ENCODE measurements around the gene PIK3CG. TPM values are rescaled to one million over a fixed set of nuclear protein-coding genes. Genes with fewer than 3 reads are reported as not detected.

PIK3CG gene
- total RNA-seq, 1 donor from 2014 or later = 0.82 TPM

DNA sequence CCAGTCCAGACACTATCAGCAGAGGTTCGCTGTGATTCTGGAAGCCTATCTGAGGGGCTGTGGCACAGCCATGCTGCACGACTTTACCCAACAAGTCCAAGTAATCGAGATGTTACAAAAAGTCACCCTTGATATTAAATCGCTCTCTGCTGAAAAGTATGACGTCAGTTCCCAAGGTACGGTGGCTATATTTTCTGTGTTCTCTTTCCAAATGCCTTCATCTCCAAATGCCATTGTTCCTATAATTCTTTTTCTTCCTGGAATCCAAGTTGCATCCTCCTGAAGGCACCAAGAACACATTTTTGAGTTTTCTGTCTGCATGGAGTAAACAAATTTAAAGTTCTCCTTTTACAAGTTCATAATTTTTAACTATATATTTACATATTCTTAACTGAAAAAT lies 7.7 kb downstream of the PIK3CG start:
- Histone ChIP-seq H3K9me3 (ENCODE audit: insufficient read depth, low read depth, low read length) (peaks cover 3% of the 10 kb centered on the region), H3K79me2 (ENCODE audit: insufficient read depth, low read length) (no peaks in the 10 kb centered on the region), H3K27ac (ENCODE audit: low read depth, low read length) (no peak overlapping the region), H3K27me3 (ENCODE audit: insufficient read depth, low read length) (no peaks in the 10 kb centered on the region), H4K20me1 (ENCODE audit: insufficient read depth, low read length) (no peaks in the 10 kb centered on the region), H3K9ac (ENCODE audit: low read length) (no peak overlapping the region), H3K4me3 (ENCODE audit: insufficient read depth, low read depth, low read length) (no peak overlapping the region), H2AFZ (ENCODE audit: low read depth, low read length) (no peak overlapping the region), H3K4me1 (ENCODE audit: insufficient read depth, low read length) (no peaks in the 10 kb centered on the region), H3K4me2 (ENCODE audit: low read length) (no peak overlapping the region), H3K36me3 (ENCODE audit: insufficient read depth, low read length) (no peaks in the 10 kb centered on the region)
- Mint-ChIP-seq H3K36me3 (ENCODE audit: low read depth, unreplicated experiment) (peaks cover 2% of the 10 kb centered on the region), H3K4me3 (ENCODE audit: unreplicated experiment) (no peak overlapping the region), H3K27me3 (ENCODE audit: low read depth, unreplicated experiment) (no peaks in the 10 kb centered on the region), H3K4me1 (ENCODE audit: low read depth, unreplicated experiment) (peaks cover 2% of the 10 kb centered on the region), H3K9me3 (ENCODE audit: unreplicated experiment) (no peaks in the 10 kb centered on the region), H3K27ac (ENCODE audit: unreplicated experiment) (no peak overlapping the region)
- no peak for FAIRE-seq
- TF ChIP-seq CTCF (IDR thresholded peaks at IDR 0.05; ENCODE audit: insufficient read depth, low read depth, low read length) = no peak
- TF ChIP-seq EZH2 (IDR thresholded peaks at IDR 0.05; ENCODE audit: insufficient read depth, low read length) = no peak
- DNase-seq (ENCODE audit: low read depth) = no peak

GRCh38 chr7:106874076-106874475 lies 9.0 kb downstream of the PIK3CG start:
- Mint-ChIP-seq H3K27me3 (ENCODE audit: low read depth, unreplicated experiment) (no peaks in the 10 kb centered on the region), H3K27ac (ENCODE audit: unreplicated experiment) (no peak overlapping the region), H3K4me1 (ENCODE audit: low read depth, unreplicated experiment) (peaks cover 2% of the 10 kb centered on the region), H3K9me3 (ENCODE audit: unreplicated experiment) (no peaks in the 10 kb centered on the region), H3K4me3 (ENCODE audit: unreplicated experiment) (no peak overlapping the region), H3K36me3 (ENCODE audit: low read depth, unreplicated experiment) (no peaks in the 10 kb centered on the region)
- no peak for FAIRE-seq
- H3K36me3 ChIP-seq (ENCODE audit: insufficient read depth, low read length) = no peaks in the 10 kb centered on the region
- no peaks in the 10 kb centered on the region for H4K20me1 ChIP-seq (ENCODE audit: insufficient read depth, low read length)
- no peaks in the 10 kb centered on the region for H3K9me3 ChIP-seq (ENCODE audit: insufficient read depth, low read depth, low read length)
- H3K4me2 ChIP-seq (ENCODE audit: low read length) = no peak overlapping the region
- no peak for DNase-seq (ENCODE audit: low read depth)
- TF ChIP-seq EZH2 (IDR thresholded peaks at IDR 0.05; ENCODE audit: insufficient read depth, low read length) = no peak
- TF ChIP-seq CTCF (IDR thresholded peaks at IDR 0.05; ENCODE audit: insufficient read depth, low read depth, low read length) = no peak
- H2AFZ ChIP-seq (ENCODE audit: low read depth, low read length) = no peak overlapping the region
- H3K27me3 ChIP-seq (ENCODE audit: insufficient read depth, low read length) = no peaks in the 10 kb centered on the region
- H3K79me2 ChIP-seq (ENCODE audit: insufficient read depth, low read length) = no peaks in the 10 kb centered on the region
- H3K4me3 ChIP-seq (ENCODE audit: insufficient read depth, low read depth, low read length) = no peak overlapping the region
- no peaks in the 10 kb centered on the region for H3K4me1 ChIP-seq (ENCODE audit: insufficient read depth, low read length)
- H3K9ac ChIP-seq (ENCODE audit: low read length) = no peak overlapping the region
- H3K27ac ChIP-seq (ENCODE audit: low read depth, low read length) = no peak overlapping the region

DNA sequence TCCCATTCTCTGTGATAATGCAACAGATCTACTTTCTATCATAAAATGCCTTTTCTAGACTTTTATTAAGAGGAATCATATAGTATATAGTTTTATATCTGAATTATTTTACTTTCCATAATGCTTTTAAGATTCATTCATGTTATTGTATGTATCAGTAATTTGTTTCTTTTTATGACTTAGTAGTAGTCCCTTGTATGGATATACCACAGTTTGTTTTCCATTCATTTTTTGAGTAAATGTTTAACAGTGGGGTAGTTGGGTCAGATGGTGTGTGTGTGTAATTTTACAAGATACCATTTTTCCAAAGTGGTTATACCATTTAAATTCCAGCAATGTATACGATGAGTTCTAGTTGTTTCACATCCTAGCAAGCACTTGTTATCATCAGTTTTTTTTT lies 10.4 kb downstream of the PIK3CG start:
- H3K36me3 Mint-ChIP-seq (ENCODE audit: low read depth, unreplicated experiment) = no peaks in the 10 kb centered on the region
- FAIRE-seq = no peak

More for the DNA sequence above, 10.4 kb downstream of the PIK3CG start:
- Mint-ChIP-seq H3K4me3 (ENCODE audit: unreplicated experiment) (no peak overlapping the region), H3K27me3 (ENCODE audit: low read depth, unreplicated experiment) (no peaks in the 10 kb centered on the region), H3K9me3 (ENCODE audit: unreplicated experiment) (no peaks in the 10 kb centered on the region), H3K4me1 (ENCODE audit: low read depth, unreplicated experiment) (peaks cover 2% of the 10 kb centered on the region), H3K27ac (ENCODE audit: unreplicated experiment) (no peak overlapping the region)
- TF ChIP-seq CTCF (IDR thresholded peaks at IDR 0.05; ENCODE audit: insufficient read depth, low read depth, low read length) (no peak), EZH2 (IDR thresholded peaks at IDR 0.05; ENCODE audit: insufficient read depth, low read length) (no peak)
- Histone ChIP-seq H3K79me2 (ENCODE audit: insufficient read depth, low read length) (no peaks in the 10 kb centered on the region), H3K27me3 (ENCODE audit: insufficient read depth, low read length) (no peaks in the 10 kb centered on the region), H4K20me1 (ENCODE audit: insufficient read depth, low read length) (no peaks in the 10 kb centered on the region), H3K9ac (ENCODE audit: low read length) (no peak overlapping the region), H3K4me2 (ENCODE audit: low read length) (no peak overlapping the region), H3K9me3 (ENCODE audit: insufficient read depth, low read depth, low read length) (no peaks in the 10 kb centered on the region), H3K36me3 (ENCODE audit: insufficient read depth, low read length) (no peaks in the 10 kb centered on the region), H3K4me3 (ENCODE audit: insufficient read depth, low read depth, low read length) (no peak overlapping the region), H2AFZ (ENCODE audit: low read depth, low read length) (no peak overlapping the region), H3K27ac (ENCODE audit: low read depth, low read length) (no peak overlapping the region), H3K4me1 (ENCODE audit: insufficient read depth, low read length) (no peaks in the 10 kb centered on the region)
- DNase-seq (ENCODE audit: low read depth) = no peak
